ENCODE measurements around the gene C1QTNF2. TPM values are rescaled to one million over a fixed set of nuclear protein-coding genes. Genes with fewer than 3 reads are reported as not detected.

C1QTNF2 gene
- total RNA-seq, 1 donor from 2014 or later: 2.2 TPM

DNA sequence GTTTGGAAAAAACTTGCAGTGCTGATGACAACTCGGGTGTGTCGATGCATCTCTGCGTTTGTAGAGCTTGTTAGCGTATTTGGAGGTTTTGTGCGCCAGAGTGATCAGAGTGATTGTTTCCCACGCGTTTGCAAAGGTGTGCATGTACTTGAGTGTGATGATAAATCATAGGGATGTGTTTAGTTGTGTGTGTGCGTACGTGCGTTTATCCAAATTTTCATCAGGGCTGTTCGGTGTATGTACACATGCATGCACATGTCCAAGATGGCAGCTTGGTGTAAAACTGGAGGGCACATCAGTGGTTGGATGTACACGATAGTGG lies 248 bp upstream of the C1QTNF2 start:
- TF ChIP-seq, protein P1, sequence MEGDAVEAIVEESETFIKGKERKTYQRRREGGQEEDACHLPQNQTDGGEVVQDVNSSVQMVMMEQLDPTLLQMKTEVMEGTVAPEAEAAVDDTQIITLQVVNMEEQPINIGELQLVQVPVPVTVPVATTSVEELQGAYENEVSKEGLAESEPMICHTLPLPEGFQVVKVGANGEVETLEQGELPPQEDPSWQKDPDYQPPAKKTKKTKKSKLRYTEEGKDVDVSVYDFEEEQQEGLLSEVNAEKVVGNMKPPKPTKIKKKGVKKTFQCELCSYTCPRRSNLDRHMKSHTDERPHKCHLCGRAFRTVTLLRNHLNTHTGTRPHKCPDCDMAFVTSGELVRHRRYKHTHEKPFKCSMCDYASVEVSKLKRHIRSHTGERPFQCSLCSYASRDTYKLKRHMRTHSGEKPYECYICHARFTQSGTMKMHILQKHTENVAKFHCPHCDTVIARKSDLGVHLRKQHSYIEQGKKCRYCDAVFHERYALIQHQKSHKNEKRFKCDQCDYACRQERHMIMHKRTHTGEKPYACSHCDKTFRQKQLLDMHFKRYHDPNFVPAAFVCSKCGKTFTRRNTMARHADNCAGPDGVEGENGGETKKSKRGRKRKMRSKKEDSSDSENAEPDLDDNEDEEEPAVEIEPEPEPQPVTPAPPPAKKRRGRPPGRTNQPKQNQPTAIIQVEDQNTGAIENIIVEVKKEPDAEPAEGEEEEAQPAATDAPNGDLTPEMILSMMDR (IDR thresholded peaks at IDR 0.05): no peak
- DNase-seq (no peak), ATAC-seq (no peak)
- Histone ChIP-seq H3K27me3 (no peaks in the 10 kb centered on the region), H3K36me3 (no peaks in the 10 kb centered on the region), H3K4me3 (peak overlapping the region; percentile 59), H3K9me3 (no peaks in the 10 kb centered on the region), H3K4me1 (no peaks in the 10 kb centered on the region), H3K27ac (no peak overlapping the region)
- intact Hi-C loops (cut with DNase I): no loop called here

DNA sequence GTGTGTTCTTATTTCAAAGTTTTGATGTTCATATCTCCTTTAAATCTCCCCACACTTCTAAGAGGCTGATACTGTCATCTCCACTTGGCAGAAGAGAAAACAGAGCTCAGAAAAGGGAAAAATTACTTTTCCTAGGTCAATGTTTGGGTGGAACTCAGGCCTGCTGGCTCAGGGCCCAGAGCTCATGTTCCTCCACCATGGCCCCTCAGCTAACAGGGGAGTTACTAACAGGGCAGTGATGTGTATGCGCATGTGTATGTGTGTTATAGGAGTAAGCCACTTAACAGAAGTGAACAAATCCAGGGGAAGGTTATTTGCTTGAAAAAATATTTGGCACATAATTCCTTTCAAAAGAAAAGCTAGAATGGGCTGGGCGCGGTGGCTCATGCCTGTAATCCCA lies 2.5 kb downstream of the C1QTNF2 start:
- Histone ChIP-seq H3K27ac (no peak overlapping the region), H3K4me3 (no peak overlapping the region), H3K27me3 (no peaks in the 10 kb centered on the region), H3K9me3 (no peaks in the 10 kb centered on the region), H3K4me1 (peaks cover 7% of the 10 kb centered on the region), H3K36me3 (no peaks in the 10 kb centered on the region)
- intact Hi-C loops (cut with DNase I): no loop called here
- no peak for ATAC-seq
- TF ChIP-seq, protein P1 (IDR thresholded peaks at IDR 0.05): no peak
- no peak for DNase-seq

DNA sequence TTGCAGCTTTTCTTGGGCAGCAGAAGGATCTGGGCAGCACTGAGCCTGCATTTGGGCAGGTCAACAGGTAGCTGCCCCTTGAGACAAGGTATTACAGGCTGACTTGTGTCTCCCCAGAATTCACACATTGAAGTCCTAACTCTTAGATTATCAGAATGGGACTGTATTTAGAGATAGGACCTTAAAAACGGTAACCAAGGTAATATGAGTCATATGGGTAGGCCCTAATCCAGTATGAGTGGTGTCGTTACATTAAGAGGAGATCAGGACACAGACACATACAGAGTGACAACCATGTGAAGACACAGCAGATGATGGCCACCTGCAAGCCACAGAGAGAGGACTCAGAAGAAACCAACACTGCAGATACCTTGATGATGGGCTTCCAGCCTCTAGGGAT lies 3.2 kb downstream of the C1QTNF2 start:
- ATAC-seq: no peak
- H3K4me1 ChIP-seq: peaks cover 8% of the 10 kb centered on the region
- intact Hi-C loops (cut with DNase I): no loop called here

DNA sequence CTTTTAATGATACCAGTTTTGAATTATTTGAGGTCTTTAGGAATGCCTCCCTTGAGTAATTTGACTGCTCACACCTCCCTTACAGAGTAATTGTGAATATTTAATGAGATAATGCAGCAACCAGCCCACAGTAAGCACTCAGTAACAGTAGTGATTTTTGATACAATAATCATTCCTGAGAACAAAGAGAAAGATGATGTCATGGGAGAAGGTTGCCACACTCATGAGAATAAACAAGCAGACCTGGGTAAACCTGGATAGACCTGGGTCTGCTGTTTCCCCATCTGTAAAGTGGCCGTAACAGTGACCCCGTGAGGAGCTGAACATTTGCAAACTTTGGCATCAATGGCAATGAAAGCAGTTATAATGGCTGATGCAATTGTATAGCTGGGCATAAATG lies 4.2 kb downstream of the C1QTNF2 start:
- H3K36me3 ChIP-seq: no peaks in the 10 kb centered on the region
- no peaks in the 10 kb centered on the region for H3K9me3 ChIP-seq
- H3K4me3 ChIP-seq: no peak overlapping the region
- H3K4me1 ChIP-seq: peaks cover 8% of the 10 kb centered on the region
- intact Hi-C loops (cut with DNase I): no loop called here
- H3K27ac ChIP-seq: no peak overlapping the region
- DNase-seq (no peak), ATAC-seq (no peak)
- no peaks in the 10 kb centered on the region for H3K27me3 ChIP-seq
- TF ChIP-seq, protein P1 (IDR thresholded peaks at IDR 0.05): no peak

More for the DNA sequence above, 3.2 kb downstream of the C1QTNF2 start:
- Histone ChIP-seq H3K27ac (no peak overlapping the region), H3K27me3 (no peaks in the 10 kb centered on the region), H3K9me3 (no peaks in the 10 kb centered on the region), H3K4me3 (no peak overlapping the region), H3K36me3 (no peaks in the 10 kb centered on the region)
- DNase-seq: no peak
- TF ChIP-seq, protein P1 (IDR thresholded peaks at IDR 0.05): no peak

DNA sequence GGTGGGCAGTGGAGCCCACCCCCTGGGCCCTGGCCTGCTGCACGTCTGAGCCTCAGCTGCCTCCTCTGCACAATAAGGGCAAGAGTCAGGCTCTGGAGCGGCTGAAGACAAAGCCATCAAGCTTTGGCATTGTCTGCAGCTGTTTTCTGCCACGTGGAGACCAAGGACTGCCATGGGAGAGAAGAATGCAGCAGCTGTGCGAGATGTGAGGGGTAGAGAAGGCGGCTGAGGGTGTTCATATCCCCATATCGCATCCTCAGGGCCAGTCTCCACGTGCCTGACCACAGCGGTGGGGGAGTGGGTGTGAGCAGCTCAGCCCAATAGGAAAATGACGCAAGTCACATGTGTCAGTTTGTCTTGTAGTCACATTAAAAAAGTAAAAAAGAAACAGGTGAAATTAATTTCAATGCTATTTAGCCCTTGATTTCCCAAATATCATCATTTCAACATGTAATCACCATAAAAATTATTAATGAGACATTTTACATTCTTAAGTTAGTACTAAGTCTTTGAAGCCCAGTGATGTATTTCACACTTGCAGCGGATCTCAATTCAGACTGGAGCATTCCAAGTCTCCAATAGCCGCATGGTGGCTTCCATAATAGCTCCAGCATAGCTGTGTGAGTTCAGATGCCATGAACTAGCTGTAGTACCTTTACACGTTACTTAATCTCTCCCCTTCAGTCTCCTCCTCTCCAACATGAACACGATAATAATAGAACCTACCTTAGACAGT lies 6.6 kb downstream of the C1QTNF2 start:
- no peaks in the 10 kb centered on the region for H3K27me3 ChIP-seq
- intact Hi-C loops (cut with DNase I): no loop called here
- ATAC-seq: no peak

More for the DNA sequence above, 6.6 kb downstream of the C1QTNF2 start:
- TF ChIP-seq, protein P1 (IDR thresholded peaks at IDR 0.05): no peak
- no peaks in the 10 kb centered on the region for H3K36me3 ChIP-seq
- H3K4me3 ChIP-seq: no peak overlapping the region
- H3K27ac ChIP-seq: peak overlapping the region; percentile 42
- H3K4me1 ChIP-seq: peaks cover 16% of the 10 kb centered on the region
- DNase-seq: no peak
- H3K9me3 ChIP-seq: no peaks in the 10 kb centered on the region

All from upper lobe of right lung (tissue), 1 donor.